Loucy (cell line): Measurements from ENCODE around the gene EPB41L1.

Experiments
- H2AFZ ChIP-seq: fragments of 200-600 bp; sonication (generic); 2 replicates; pipeline ENCODE4 v1.6.0; 2016; ENCODE audit warnings: antibody characterized with exemption, mild to moderate bottlenecking, low read length, moderate library complexity
- H3F3A ChIP-seq: fragments of 200-600 bp; 2 replicates; pipeline ENCODE4 v1.6.0; 2016; ENCODE audit warnings: antibody characterized with exemption, low read depth, mild to moderate bottlenecking
- H3K27me3 ChIP-seq: fragments of 200-600 bp; sonication (generic); 2 replicates; pipeline ENCODE4 v1.6.1; 2014; ENCODE audit warnings: low read length, mild to moderate bottlenecking; ENCODE audit not compliant: insufficient read depth, poor library complexity, severe bottlenecking
- H3K36me3 ChIP-seq: fragments of 200-600 bp; sonication (generic); 2 replicates; pipeline ENCODE4 v1.6.1; 2016; ENCODE audit warnings: low read length; ENCODE audit not compliant: insufficient read depth
- H3K4me1 ChIP-seq: fragments of 200-600 bp; sonication (generic); 2 replicates; pipeline ENCODE4 v1.5.1; 2014; ENCODE audit warnings: low read length, mild to moderate bottlenecking; ENCODE audit not compliant: insufficient read depth, poor library complexity, severe bottlenecking
- H3K4me2 ChIP-seq: fragments of 200-600 bp; sonication (generic); 2 replicates; pipeline ENCODE4 v1.6.0; 2014; ENCODE audit warnings: antibody characterized with exemption, low read length, low read depth, mild to moderate bottlenecking; ENCODE audit not compliant: poor library complexity, severe bottlenecking
- H3K4me3 ChIP-seq: fragments of 200-600 bp; sonication (generic); 2 replicates; pipeline ENCODE4 v1.5.1; 2014; ENCODE audit warnings: low read length, mild to moderate bottlenecking, mixed read lengths; ENCODE audit not compliant: poor library complexity, severe bottlenecking
- H3K79me2 ChIP-seq: fragments of 200-600 bp; sonication (generic); 2 replicates; pipeline ENCODE4 v1.6.1; 2014; ENCODE audit warnings: low read length; ENCODE audit not compliant: insufficient read depth
- H3K9ac ChIP-seq: fragments of 200-600 bp; sonication (generic); 2 replicates; pipeline ENCODE4 v1.6.0; 2014; ENCODE audit warnings: mild to moderate bottlenecking, low read depth, low read length, moderate library complexity; ENCODE audit not compliant: poor library complexity, severe bottlenecking
- H3K9me2 ChIP-seq: fragments of 200-600 bp; sonication (generic); replicated peaks from 2 replicates; pipeline ENCODE4 v1.6.1; 2016; ENCODE audit warnings: low read depth, low read length, mixed read lengths
- H3K9me3 ChIP-seq: fragments of 200-600 bp; sonication (generic); 2 replicates; pipeline ENCODE4 v1.6.1; 2014; ENCODE audit warnings: mild to moderate bottlenecking, antibody characterized with exemption, low read length, low read depth; ENCODE audit not compliant: insufficient read depth
- H4K20me1 ChIP-seq: fragments of 200-600 bp; sonication (generic); 2 replicates; pipeline ENCODE4 v1.6.0; 2014; ENCODE audit warnings: antibody characterized with exemption, low read length, mild to moderate bottlenecking; ENCODE audit not compliant: insufficient read depth, poor library complexity, severe bottlenecking
- EZH2phosphoT487 ChIP-seq: fragments of 200-600 bp; IDR thresholded peaks from 2 replicates; pipeline ENCODE4 v1.6.1; 2018; ENCODE audit warnings: antibody characterized with exemption, mild to moderate bottlenecking, moderate library complexity, borderline replicate concordance
- TF ChIP-seq, protein P1 (sequence below): fragments of 200-600 bp; sonication (generic); conservative IDR thresholded peaks from 2 replicates; pipeline ENCODE4 v1.5.1; 2014; ENCODE audit warnings: mild to moderate bottlenecking, antibody characterized with exemption, low read length

The EPB41L1 gene

DNA sequence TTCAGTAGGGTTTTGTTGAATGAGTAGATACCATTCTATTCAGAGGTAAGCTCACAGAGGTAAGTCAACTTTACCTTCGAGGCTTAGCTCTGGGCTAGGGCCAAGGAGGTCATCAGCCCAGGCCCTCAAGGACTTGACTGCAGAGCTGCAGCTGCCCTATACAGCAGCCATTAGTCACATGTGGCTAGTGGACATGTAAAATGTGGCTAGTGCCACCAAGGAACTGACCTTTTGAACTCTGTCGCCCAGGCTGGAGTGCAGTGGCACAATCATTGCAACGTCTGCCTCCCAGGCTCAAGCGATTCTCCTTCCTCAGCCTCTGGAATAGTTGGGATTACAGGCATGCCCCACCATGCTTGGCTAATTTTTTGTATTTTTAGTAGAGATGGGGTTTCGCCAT is 47.9 kb upstream of the EPB41L1 start:
- Histone ChIP-seq H4K20me1 (no peaks in the 10 kb centered on the region), H2AFZ (no peak overlapping the region), H3K4me2 (no peak overlapping the region), H3K4me1 (no peaks in the 10 kb centered on the region), H3K9ac (no peak overlapping the region), H3K9me2 (no peaks in the 10 kb centered on the region), H3K79me2 (no peaks in the 10 kb centered on the region), H3K4me3 (no peak overlapping the region), H3K9me3 (no peaks in the 10 kb centered on the region), H3F3A (no peaks in the 10 kb centered on the region), H3K36me3 (no peaks in the 10 kb centered on the region), H3K27me3 (no peaks in the 10 kb centered on the region)
- TF ChIP-seq EZH2phosphoT487 = no peak
- TF ChIP-seq, protein P1, sequence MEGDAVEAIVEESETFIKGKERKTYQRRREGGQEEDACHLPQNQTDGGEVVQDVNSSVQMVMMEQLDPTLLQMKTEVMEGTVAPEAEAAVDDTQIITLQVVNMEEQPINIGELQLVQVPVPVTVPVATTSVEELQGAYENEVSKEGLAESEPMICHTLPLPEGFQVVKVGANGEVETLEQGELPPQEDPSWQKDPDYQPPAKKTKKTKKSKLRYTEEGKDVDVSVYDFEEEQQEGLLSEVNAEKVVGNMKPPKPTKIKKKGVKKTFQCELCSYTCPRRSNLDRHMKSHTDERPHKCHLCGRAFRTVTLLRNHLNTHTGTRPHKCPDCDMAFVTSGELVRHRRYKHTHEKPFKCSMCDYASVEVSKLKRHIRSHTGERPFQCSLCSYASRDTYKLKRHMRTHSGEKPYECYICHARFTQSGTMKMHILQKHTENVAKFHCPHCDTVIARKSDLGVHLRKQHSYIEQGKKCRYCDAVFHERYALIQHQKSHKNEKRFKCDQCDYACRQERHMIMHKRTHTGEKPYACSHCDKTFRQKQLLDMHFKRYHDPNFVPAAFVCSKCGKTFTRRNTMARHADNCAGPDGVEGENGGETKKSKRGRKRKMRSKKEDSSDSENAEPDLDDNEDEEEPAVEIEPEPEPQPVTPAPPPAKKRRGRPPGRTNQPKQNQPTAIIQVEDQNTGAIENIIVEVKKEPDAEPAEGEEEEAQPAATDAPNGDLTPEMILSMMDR = no peak

DNA sequence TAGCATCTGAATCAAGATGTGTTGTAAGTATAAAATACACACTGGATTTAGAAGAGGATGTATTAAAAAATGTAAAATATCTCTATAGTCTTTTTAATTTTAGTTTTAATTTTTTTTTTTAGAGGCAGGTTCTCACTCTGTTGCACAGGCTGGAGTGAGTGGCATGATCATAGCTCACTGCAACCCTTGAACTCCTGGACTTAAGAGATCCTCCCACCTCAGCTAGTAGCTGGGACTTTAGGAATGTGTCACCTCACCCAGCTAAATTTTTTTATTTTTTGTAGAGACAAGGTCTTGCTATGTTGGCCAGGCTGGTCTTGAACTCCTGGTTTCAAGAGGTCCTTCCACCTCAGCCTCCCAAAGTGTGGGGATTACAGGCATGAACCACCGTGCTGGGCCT is 46.7 kb upstream of the EPB41L1 start:
- Histone ChIP-seq H3K36me3 (no peaks in the 10 kb centered on the region), H4K20me1 (no peaks in the 10 kb centered on the region), H3K9me3 (no peaks in the 10 kb centered on the region), H3K79me2 (no peaks in the 10 kb centered on the region), H3K4me3 (no peak overlapping the region), H3K9me2 (no peaks in the 10 kb centered on the region), H3F3A (no peaks in the 10 kb centered on the region), H3K9ac (no peak overlapping the region), H2AFZ (no peak overlapping the region), H3K4me2 (no peak overlapping the region), H3K4me1 (no peaks in the 10 kb centered on the region), H3K27me3 (no peaks in the 10 kb centered on the region)
- TF ChIP-seq EZH2phosphoT487 = no peak
- TF ChIP-seq, protein P1 = no peak

DNA sequence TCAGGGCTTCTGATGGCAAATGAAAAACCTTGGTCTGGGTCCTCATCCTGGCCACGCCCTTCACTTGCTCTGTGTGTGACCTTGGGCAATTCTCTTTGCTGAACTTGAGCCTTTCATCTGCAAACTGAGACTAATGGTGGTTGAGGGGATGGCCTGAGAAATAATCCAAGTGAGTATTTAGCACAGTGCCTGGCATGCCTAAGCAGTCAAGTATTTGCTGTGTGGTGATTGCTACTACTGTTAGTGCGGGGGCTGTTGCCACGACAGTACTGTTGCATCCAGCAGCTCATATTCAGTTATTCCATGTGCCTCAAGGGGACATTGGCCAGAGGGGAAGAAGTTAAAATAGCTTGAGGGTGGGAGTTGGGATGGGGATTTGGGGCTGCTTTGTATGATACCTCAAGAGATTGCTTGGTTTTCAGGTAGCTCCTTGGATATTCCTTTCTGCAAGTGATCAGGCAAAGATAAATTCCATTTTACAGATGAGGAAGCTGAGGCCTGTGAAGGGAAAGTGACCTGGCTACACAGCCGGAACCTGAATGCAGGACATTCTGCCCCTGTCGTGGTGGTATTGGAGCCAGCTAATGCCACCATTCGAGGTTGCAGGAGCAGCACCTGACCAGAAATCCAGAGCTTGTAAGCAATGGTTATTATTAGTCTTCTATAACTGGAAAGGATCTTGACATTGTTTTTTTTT is 45.1 kb upstream of the EPB41L1 start:
- Histone ChIP-seq H3K79me2 (no peaks in the 10 kb centered on the region), H3K9me2 (no peaks in the 10 kb centered on the region), H3K4me1 (no peaks in the 10 kb centered on the region), H3K9me3 (no peaks in the 10 kb centered on the region), H3K4me2 (no peak overlapping the region), H2AFZ (no peak overlapping the region), H3K9ac (no peak overlapping the region), H3K36me3 (no peaks in the 10 kb centered on the region), H3K4me3 (no peak overlapping the region), H4K20me1 (no peaks in the 10 kb centered on the region), H3K27me3 (no peaks in the 10 kb centered on the region), H3F3A (no peaks in the 10 kb centered on the region)
- TF ChIP-seq EZH2phosphoT487 = no peak
- TF ChIP-seq, protein P1 = no peak
